GM15510 (cell line): ENCODE measurements around the gene PTPN7.

Experiments used
- POLR2A ChIP-seq: IDR thresholded peaks from 3 replicates; pipeline ENCODE4 v1.6.1; 2011; ENCODE audit warnings: borderline replicate concordance; ENCODE audit not compliant: insufficient read length; ENCODE audit errors: extremely low read depth

Gene PTPN7

DNA sequence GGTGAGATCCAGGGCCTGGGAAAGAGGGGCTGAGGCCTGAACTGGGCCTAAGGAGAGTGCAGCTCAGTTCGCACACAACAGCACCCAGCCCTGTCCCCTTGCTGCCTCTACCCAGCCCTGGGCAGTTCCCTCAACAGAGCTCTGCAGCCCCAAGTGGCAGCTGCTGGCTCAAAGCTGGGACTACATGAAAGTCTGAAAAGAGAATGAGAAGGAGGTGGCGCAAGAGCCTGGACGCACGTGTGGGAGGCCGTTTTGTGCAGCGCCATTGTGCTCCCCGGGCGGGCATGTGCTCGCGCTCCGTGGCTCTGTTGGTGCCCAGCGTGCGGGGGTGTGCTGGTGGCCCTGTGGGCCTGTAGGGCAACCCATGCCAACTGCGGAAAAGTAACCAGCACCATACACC lies 27.4 kb downstream of the PTPN7 start:
- TF ChIP-seq POLR2A, result no peak

DNA sequence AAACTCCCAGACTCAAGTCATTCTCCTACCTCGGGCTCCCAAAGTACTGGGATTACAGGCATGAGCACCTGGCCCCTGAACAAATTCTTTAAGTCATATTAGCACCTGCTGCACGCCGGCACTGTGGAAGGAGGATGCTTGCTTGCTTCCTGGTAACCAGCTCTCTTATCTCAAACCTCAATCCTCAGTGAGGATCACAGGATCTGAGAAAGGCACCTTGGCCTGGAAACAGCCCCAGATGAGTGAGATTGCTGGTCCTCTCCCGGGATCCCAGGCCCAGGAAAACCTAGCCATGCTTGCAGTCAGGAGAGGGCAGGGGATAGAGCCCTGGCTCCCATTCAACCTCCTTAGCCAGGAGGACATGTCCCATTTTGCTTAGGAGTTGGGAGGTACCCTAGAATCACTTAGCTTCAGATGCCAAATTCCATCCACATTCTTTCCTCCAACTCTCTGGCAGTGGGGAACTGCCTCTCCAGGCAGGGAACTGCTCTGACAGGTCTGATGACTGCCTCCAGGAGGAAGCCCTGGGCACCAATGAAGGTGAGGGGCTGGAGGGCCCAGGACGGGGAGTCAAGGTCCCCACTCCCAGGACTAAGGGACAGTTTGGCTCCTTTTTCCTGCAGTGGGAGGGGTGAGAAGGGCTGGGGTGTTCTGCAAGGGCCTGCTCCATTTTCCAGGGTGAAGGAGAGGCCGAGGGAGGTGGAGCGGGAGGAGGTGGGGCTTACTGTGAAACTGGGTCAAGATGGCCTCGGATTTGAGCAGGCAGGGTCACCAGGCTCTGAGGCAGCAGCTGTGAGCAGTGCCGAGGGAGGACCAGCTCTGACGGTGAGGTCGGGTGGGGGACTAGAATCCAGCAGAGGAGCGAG lies 28.2 kb downstream of the PTPN7 start:
- no peak for TF ChIP-seq POLR2A

DNA sequence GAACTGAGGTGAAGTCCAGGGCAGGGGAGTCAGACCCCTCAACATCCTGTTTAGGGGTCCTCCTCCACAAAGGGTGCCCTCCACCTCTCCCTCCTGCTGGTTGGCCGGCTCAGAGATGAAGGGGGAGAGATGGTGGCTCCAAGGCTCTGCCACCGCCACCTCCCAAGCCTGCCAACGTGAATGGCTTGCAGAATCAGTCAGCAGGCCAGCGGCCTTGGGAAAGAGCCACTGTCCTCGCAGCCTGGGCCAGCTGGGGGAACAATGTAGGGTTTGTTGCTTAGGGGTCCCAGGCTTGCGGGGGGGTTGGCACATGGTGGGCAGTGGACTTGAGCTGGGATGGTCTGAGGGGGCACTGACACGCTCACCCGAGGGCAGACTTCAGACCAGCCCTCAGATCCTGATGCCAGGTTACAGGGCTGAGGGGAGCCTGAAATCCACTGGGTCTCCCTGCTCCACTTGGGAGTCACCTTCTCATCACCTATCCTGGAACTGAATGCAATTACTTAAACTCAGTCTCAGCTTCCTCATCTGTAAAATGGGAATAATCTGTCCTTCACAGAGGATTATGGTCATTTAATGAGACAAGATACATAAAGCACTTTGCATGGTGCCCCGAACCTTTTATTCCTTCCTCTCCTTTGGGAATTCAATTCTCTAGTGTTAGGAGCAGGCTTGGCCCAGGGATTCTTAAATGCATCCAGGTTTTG lies 29.4 kb downstream of the PTPN7 start:
- TF ChIP-seq POLR2A, result no peak

DNA sequence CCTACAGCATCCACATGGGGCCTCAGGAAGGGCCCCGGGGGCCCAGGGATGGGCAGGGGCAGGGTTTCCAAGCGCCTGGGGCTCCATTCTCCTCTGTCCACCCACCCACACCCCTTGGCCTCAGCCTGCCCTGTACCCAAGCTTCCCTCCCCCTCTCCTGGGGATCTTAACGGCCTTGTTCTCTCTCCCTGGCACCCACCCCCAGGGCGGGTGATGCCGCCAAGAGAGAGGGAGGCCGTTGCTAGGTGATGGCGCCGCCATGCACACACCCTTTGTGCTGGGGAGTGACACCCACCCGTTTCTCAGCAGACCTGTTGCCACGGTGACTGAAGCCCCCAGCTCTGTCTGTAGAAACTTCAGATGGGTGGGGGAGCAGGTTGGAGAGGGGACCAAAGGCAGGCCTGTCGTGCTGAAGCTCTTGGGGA lies 30.1 kb downstream of the PTPN7 start:
- TF ChIP-seq POLR2A, result no peak

DNA sequence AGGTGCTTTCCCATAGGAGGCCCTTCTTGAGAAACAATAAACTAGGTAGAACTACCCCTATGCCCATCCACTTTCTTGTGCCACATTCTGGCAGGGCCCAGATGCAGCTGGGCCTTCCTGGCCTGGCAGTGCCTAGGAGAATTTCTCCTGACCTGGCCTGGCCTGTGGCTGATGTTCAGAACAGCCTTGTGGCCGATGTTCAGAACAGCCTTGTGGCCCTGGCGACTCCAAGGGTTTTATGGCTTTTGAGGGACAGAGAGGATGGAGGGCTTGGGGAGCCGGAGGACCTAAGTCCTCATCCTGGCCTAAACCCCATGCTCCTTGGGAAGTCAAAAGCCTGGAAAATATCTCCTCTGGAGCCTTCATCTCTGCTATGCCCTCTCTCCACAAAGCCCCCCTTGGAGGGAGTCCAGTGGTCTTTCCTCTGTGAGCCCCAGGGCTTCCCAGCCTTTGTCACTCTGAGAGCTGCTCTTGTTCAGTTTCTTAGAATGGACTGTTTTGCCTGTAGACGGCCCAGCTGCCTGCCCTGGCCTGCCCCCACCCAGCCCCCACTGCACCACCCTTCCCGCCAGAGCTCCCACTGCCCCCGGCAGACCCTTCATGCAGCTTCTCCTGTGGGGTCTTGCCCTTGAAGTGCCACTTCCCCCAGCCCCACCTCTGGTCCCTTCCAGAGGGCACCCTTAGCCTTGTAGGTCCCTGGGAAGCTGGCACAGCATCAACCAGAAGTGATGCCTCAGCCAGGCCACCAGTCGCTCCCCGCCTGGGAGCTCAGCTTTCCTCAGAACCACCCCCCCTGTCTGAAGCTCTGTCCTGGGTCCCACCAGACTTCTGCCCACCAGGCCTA lies 30.7 kb downstream of the PTPN7 start:
- TF ChIP-seq POLR2A, result no peak

DNA sequence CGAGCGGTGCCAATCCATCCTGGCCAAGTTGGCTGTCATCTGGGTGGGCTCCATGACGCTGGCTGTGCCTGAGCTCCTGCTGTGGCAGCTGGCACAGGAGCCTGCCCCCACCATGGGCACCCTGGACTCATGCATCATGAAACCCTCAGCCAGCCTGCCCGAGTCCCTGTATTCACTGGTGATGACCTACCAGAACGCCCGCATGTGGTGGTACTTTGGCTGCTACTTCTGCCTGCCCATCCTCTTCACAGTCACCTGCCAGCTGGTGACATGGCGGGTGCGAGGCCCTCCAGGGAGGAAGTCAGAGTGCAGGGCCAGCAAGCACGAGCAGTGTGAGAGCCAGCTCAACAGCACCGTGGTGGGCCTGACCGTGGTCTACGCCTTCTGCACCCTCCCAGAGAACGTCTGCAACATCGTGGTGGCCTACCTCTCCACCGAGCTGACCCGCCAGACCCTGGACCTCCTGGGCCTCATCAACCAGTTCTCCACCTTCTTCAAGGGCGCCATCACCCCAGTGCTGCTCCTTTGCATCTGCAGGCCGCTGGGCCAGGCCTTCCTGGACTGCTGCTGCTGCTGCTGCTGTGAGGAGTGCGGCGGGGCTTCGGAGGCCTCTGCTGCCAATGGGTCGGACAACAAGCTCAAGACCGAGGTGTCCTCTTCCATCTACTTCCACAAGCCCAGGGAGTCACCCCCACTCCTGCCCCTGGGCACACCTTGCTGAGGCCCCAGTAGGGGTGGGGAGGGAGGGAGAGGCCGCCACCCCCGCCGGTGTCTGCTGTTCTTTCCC lies 32.4 kb downstream of the PTPN7 start:
- TF ChIP-seq POLR2A, result no peak

DNA sequence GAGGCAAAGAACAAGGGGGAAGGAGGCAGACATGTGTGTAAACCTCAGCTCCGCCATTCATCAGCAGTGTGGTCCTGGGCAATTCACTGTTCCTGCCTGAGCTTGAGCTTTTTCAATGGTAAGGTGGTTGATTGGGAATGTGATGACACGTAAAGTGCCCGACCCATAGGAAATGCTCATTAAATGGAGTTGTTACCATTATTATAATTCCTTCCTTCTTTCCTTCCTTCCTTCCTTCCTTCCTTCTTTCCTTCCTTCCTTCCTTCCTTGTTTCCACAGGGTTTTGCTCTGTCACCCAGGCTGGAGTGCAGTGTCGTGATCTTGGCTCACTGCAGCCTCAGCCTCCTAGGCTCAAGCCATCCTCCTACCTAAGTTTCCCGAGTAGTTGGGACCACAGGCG lies 33.3 kb downstream of the PTPN7 start:
- no peak for TF ChIP-seq POLR2A

DNA sequence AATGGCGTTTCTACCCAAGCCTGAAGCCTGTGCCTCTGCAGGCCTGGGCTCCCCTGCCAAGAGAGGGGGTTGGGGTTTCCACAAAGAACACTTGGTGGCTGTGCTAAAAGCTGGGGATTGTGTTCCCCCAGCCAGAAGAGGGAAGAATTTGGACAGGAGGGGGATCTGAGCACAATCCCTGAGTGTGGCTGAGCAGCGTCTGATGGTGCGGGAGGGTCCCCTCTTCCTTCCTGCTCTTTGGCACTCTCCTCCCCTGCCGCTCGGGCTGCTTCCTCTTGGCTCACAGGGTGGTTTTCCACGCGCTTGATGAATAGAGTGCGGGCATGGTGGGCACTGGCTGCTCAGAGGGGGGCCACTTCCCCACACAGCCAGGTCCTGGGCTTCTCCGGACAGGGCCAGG lies 34.0 kb downstream of the PTPN7 start:
- TF ChIP-seq POLR2A, result no peak

DNA sequence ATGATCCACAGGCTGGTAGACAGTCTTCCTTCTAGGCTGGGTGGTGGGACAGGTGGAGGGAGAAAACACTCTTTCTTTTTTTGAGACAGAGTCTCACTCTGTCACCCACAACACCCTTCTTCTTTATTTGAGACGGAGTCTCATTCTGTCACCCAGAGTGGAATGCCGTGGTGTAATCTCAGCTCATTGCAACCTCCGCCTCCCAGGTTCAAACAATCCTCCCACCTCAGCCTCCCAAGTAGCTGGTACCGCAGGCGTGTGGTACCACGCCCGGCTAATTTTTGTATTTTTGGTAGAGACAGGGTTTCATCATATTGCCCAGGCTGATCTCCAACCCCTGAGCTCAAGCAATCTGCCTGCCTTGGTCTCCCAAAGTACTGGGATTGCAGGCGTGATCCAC lies 34.8 kb downstream of the PTPN7 start:
- no peak for TF ChIP-seq POLR2A

DNA sequence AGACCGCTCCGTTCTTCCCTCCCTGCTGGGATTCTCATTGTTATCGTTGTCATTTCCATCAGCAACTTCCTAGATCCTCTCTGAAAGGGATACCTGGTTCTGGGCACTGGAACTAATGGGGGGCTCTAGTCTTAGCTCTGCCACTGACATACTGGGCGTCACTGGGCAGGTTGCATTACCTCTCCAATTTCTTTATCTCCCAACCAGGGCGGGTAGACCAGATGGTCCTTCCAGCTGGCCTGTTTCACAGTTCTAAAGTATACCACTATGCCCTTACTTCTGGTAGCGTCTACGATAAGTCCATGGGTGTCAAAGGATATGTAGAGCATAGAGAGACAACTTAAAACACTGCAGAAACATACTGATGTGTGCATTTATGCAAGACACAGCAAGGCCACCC lies 36.3 kb downstream of the PTPN7 start:
- TF ChIP-seq POLR2A, result no peak

DNA sequence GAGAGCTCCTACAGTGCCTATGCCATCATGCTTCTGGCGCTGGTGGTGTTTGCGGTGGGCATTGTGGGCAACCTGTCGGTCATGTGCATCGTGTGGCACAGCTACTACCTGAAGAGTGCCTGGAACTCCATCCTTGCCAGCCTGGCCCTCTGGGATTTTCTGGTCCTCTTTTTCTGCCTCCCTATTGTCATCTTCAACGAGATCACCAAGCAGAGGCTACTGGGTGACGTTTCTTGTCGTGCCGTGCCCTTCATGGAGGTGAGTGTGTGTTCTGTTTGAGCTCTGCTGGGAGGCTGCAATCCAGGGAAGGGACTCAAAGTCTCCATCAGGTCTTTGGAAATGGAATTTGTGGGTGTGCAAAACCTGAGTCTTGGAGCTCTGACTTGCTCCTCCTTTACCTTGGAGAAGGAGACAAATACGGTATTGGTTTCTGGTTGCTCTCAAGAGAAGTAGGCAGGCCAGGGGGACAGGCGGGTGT lies 37.0 kb downstream of the PTPN7 start:
- TF ChIP-seq POLR2A, result no peak

DNA sequence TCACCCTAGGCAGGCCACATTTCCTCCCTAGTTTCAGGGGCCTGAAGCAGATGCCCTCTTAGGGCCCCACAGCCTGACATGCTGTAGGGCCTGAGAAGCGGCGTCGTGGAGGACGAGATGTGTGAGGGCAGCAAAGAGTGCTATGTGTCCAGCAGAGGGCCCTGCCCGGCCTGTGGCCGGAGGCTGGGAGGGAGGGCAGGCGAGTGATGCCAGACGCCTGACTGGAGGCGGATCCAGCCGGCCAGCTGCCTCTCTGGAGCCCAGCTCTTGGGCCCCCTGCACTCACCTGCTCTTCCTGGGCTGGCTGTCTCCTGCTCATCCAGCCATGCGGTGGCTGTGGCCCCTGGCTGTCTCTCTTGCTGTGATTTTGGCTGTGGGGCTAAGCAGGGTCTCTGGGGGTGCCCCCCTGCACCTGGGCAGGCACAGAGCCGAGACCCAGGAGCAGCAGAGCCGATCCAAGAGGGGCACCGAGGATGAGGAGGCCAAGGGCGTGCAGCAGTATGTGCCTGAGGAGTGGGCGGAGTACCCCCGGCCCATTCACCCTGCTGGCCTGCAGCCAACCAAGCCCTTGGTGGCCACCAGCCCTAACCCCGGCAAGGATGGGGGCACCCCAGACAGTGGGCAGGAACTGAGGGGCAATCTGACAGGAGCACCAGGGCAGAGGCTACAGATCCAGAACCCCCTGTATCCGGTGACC lies 37.6 kb downstream of the PTPN7 start, which contains the start of gene GPR37L1:
Gene GPR37L1 (plus strand): TSS at position 279 of the 697 bp plus-strand sequence. CDS start 47 bp downstream, at position 326.
- no peak for TF ChIP-seq POLR2A

DNA sequence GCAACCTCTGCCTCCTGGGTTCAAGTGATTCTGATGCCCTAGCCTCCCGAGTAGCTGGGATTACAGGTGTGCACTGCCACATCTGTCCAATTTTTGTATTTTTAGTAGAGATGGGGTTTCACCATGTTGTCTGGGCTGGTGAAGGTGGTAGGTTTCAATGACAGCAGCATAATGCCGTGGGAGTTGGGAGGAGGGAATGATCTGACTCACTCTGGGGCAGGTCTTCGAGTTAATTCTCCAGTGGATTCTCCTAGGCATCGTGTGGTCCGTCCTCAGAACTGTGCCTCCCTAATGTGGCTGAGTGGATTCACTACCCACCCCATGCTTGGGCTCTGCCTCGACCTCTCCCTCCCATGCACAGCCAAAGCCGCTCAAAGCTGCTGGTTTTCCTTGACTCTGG lies 39.4 kb downstream of the PTPN7 start:
- no peak for TF ChIP-seq POLR2A
